Measurements from ENCODE around the gene LRRK1.
A peak's percentile ranks its signal among the peaks of the same experiment; 100 is the strongest.

Gene LRRK1, protein sequence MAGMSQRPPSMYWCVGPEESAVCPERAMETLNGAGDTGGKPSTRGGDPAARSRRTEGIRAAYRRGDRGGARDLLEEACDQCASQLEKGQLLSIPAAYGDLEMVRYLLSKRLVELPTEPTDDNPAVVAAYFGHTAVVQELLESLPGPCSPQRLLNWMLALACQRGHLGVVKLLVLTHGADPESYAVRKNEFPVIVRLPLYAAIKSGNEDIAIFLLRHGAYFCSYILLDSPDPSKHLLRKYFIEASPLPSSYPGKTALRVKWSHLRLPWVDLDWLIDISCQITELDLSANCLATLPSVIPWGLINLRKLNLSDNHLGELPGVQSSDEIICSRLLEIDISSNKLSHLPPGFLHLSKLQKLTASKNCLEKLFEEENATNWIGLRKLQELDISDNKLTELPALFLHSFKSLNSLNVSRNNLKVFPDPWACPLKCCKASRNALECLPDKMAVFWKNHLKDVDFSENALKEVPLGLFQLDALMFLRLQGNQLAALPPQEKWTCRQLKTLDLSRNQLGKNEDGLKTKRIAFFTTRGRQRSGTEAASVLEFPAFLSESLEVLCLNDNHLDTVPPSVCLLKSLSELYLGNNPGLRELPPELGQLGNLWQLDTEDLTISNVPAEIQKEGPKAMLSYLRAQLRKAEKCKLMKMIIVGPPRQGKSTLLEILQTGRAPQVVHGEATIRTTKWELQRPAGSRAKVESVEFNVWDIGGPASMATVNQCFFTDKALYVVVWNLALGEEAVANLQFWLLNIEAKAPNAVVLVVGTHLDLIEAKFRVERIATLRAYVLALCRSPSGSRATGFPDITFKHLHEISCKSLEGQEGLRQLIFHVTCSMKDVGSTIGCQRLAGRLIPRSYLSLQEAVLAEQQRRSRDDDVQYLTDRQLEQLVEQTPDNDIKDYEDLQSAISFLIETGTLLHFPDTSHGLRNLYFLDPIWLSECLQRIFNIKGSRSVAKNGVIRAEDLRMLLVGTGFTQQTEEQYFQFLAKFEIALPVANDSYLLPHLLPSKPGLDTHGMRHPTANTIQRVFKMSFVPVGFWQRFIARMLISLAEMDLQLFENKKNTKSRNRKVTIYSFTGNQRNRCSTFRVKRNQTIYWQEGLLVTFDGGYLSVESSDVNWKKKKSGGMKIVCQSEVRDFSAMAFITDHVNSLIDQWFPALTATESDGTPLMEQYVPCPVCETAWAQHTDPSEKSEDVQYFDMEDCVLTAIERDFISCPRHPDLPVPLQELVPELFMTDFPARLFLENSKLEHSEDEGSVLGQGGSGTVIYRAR (N-terminal part only)

DNA sequence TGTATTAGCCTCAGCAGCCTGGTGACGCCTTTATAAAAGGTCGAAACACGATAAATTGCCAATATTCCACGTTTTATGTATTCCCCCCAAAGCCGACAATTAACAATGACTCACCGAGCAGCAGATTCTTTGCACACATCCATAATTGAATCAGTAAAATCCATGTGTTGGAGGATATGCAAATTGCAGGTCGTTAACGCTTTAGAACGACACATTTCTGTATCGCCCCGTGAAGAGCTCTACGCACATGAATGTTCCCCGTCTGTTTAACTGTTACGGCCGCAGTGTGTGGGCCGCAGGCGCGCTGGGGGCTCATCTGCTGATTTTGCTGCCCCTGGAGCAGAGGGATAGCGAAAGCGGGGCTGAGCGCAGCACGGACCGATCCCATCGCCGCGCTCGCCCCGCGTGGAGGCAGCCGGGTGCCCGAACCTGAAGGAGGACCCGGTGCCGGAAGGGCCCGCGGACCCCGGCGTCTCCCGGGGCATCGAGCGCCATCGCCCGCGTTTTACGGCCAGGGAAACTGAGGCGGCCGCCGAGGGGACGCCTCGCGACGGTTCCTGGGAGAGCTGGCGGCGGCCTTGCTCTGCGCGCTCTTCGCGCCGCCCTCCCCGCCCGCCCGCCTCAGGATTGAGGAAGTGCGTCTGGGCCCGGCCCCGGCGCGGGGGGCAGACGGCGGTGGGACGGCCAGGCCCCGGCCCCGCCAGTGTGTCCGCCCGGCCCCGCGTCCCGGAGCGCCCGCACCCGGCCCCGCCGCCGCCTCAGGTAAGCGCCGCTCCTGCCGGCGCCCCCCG is at the start of gene LRRK1:
Gene LRRK1 (plus strand): TSS at position 668 of the 791 bp plus-strand sequence. CDS start 5,276 bp downstream, outside the sequence.
- Histone ChIP-seq H3K36me3 (no peaks in the 10 kb centered on the region), H3K4me3 (peak within 1 kb of the TSS; percentile 75), H3K9ac (peak within 1 kb of the TSS; percentile 71), H3K27ac (peak within 1 kb of the TSS; percentile 65), H3K9me3 (no peaks in the 10 kb centered on the region), H3K4me1 (peaks cover 37% of the 10 kb centered on the region), H4K20me1 (peaks cover 22% of the 10 kb centered on the region; the same call in 1 of the 2 replicates), H3K27me3 (peaks cover 78% of the 10 kb centered on the region), H3K4me2 (peak within 1 kb of the TSS; percentile 86)
- TF ChIP-seq Cebpa-rat (IDR thresholded peaks at IDR 0.05) = no peak

DNA sequence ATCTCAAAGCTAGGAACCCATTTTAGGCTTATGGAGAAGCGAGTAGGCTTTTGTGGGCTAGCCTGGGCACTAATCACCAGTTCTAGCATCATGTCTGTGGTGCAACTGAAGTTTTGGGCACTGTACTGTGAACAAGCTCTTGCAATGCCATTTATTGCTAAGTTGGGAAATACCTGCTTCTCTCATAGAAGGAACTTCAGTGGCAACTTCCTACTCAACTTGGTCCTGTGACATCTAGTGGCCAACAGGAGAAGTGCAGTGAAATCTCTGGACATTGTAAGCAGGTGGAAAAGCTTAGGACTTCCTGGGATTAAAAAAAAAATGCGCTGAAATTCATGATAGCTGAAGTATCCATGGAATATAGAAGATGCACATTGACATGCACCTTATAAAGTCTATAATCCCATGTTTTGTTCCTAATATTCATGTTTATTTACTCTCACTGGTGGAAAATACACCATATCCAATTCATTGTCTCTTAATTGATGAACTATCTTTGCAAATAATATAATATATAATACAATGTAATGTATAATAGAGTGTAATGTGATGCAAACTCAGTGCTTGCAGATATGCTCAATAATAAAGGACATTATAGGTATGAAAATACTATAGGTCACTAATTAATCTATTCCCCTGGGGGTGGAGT is 46.0 kb upstream of the LRRK1 start:
- Histone ChIP-seq H3K4me2 (no peak overlapping the region), H3K27me3 (peaks cover 29% of the 10 kb centered on the region), H3K36me3 (no peaks in the 10 kb centered on the region), H3K4me3 (no peak overlapping the region), H3K9me3 (peaks cover 11% of the 10 kb centered on the region), H3K9ac (no peak overlapping the region), H4K20me1 (no peaks in the 10 kb centered on the region), H3K4me1 (no peaks in the 10 kb centered on the region), H3K27ac (no peak overlapping the region)
- TF ChIP-seq Cebpa-rat (IDR thresholded peaks at IDR 0.05) = peak; percentile 67

DNA sequence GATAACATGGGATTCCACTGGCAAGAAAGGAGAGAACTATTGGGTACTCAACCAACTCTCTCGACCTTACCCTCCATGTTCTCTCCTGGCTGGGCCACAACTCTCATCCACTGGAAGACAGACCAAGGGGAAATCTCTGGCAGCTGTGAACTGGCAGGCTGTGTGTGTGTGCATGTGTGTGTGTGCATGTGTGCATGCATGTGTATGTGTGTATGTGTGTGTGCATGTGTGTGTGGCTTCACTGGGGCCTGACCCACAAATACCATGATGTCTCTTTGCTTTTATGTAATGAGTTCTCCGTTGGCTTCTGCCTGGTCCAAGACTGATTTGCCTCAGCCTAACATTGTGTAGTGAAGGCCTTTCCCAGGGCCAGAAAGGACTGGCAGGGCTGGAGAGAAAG is 43.7 kb upstream of the LRRK1 start:
- H3K27me3 ChIP-seq = peaks cover 52% of the 10 kb centered on the region
- no peaks in the 10 kb centered on the region for H3K36me3 ChIP-seq
- no peak overlapping the region for H3K4me3 ChIP-seq
- no peak overlapping the region for H3K27ac ChIP-seq
- 0 out of 2 replicates have a peak, but pooled peaks cover 5% of the 10 kb centered on the region for H3K4me1 ChIP-seq
- peaks cover 16% of the 10 kb centered on the region for H3K9me3 ChIP-seq
- H4K20me1 ChIP-seq = peaks cover 18% of the 10 kb centered on the region; the same call in 1 of the 2 replicates
- no peak overlapping the region for H3K4me2 ChIP-seq
- TF ChIP-seq Cebpa-rat (IDR thresholded peaks at IDR 0.05) = no peak
- H3K9ac ChIP-seq = no peak overlapping the region

DNA sequence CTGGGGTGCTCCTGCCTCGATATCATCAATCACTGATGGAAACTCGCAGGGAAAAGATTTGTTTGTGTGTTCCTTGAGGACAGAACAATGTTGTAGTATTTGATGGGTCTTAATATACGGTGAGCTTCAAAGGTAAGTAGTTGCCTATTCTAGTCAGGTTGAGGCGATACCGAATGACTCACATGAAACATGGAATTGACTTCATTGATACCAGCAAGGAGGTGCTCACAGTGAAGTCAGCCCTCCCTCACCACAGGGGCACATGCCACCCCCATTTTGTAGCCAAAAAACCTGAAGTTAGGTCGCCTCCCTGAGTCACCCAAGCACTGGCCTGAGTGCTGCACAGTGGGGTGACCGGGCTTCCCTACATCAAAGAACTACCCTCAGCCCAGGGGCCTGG is 43.2 kb upstream of the LRRK1 start:
- H3K4me3 ChIP-seq = no peak overlapping the region
- H3K9ac ChIP-seq = no peak overlapping the region
- 0 out of 2 replicates have a peak, but pooled peaks cover 5% of the 10 kb centered on the region for H3K4me1 ChIP-seq
- H3K27ac ChIP-seq = no peak overlapping the region
- peaks cover 57% of the 10 kb centered on the region for H3K27me3 ChIP-seq
- no peak for TF ChIP-seq Cebpa-rat (IDR thresholded peaks at IDR 0.05)
- H4K20me1 ChIP-seq = peaks cover 22% of the 10 kb centered on the region; the same call in 1 of the 2 replicates
- no peak overlapping the region for H3K4me2 ChIP-seq
- H3K9me3 ChIP-seq = peaks cover 16% of the 10 kb centered on the region
- no peaks in the 10 kb centered on the region for H3K36me3 ChIP-seq

DNA sequence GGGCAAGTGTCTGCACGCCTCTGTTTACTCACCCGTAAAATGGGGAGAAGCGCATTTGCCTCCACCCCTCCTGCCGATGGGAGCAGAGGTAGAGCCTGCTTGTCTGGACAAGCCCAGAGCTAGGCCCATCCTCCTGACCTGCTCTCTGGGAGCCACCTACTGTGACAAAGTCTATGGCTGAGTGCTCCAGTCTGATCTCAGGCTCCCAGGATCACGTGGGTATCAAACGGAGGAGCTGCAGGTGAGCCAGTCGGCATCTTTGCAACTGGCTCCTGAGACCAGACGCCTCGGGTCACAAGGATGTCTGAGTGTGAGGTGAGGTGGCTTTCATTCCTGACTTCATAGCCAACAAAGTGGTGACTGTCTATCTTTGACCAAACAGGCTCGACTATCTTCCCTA is 41.6 kb upstream of the LRRK1 start:
- no peak overlapping the region for H3K27ac ChIP-seq
- H3K9ac ChIP-seq = no peak overlapping the region

DNA sequence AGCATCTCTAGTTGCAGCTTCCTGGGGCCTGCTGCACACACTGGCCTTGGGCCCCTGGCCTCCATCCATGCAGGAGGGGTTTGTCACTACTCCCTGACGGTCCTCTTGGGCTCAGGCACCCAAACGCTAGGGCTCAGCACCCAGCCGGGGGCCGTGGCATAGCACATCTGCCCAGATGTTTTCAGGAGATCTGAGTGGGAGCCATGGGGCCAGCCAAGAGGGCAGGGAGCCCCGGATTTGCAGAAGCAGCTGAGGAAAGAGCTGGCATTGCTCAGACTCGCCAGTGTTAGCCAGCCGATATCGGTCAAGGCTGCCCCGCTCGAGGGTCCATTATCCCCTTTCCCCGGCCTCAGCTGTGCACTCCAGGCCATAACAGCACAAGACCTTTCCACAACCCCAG is 41.0 kb upstream of the LRRK1 start:
- Histone ChIP-seq H3K27ac (no peak overlapping the region), H3K9me3 (peaks cover 16% of the 10 kb centered on the region), H3K4me3 (no peak overlapping the region), H3K27me3 (peaks cover 78% of the 10 kb centered on the region), H3K9ac (no peak overlapping the region), H3K4me2 (no peak overlapping the region), H3K36me3 (no peaks in the 10 kb centered on the region), H3K4me1 (0 out of 2 replicates have a peak, but pooled peaks cover 5% of the 10 kb centered on the region), H4K20me1 (peaks cover 38% of the 10 kb centered on the region; the same call in 1 of the 2 replicates)
- no peak for TF ChIP-seq Cebpa-rat (IDR thresholded peaks at IDR 0.05)

More for the DNA sequence above, 41.6 kb upstream of the LRRK1 start:
- H3K27me3 ChIP-seq = peaks cover 73% of the 10 kb centered on the region
- no peak overlapping the region for H3K4me2 ChIP-seq
- no peak for TF ChIP-seq Cebpa-rat (IDR thresholded peaks at IDR 0.05)
- peaks cover 37% of the 10 kb centered on the region; the same call in 1 of the 2 replicates for H4K20me1 ChIP-seq
- no peak overlapping the region for H3K4me3 ChIP-seq
- no peaks in the 10 kb centered on the region for H3K36me3 ChIP-seq
- H3K4me1 ChIP-seq = 0 out of 2 replicates have a peak, but pooled peaks cover 5% of the 10 kb centered on the region
- peaks cover 16% of the 10 kb centered on the region for H3K9me3 ChIP-seq

DNA sequence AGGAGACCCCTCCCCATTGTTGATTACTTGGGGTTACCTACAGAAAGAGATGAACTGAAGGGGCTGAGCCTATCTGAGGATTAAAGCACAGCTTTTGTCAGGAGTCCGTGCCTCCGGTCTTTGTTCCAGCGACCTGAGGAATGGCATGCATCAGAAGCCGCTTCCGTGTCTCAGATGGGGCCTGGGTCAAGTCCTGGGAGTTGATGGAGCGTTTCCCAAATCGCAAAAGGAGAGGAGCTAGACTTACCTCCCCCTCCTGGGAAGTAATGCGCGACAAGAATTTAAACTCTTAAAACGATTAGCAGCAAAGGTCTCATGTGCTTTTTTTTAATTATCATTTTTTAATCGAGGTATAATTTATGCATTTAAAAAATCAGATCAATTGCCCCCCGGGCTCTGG is 40.5 kb upstream of the LRRK1 start:
- Histone ChIP-seq H3K4me3 (peak overlapping the region; percentile 48), H3K4me2 (peak overlapping the region; percentile 59), H3K9ac (no peak overlapping the region), H3K36me3 (no peaks in the 10 kb centered on the region), H4K20me1 (peaks cover 38% of the 10 kb centered on the region; the same call in 1 of the 2 replicates), H3K9me3 (peaks cover 16% of the 10 kb centered on the region), H3K4me1 (0 out of 2 replicates have a peak, but pooled peaks cover 5% of the 10 kb centered on the region), H3K27me3 (peaks cover 84% of the 10 kb centered on the region), H3K27ac (no peak overlapping the region)
- TF ChIP-seq Cebpa-rat (IDR thresholded peaks at IDR 0.05) = no peak

DNA sequence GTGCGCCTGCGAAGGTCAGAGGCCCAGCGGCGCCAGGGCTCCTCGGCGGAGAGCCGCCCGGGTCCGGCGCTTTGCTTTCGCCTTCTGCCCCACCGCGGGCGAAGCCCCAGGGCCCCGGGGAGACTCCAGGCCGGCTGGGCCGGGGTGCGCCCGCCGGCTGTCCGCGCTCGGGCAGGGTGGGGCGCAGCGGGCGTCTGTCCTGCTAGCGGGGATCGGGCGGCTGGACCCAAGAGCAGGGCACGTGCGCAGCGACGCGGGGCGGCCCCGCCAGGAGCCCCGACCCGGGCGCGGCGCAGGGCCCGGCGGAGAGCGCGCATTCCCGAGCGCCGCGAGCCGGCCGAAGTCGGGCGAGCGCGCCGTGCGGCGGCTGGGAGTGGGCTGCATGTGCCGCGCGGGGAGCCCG is 40.1 kb upstream of the LRRK1 start:
- Histone ChIP-seq H3K4me3 (peak overlapping the region; percentile 48), H3K9ac (no peak overlapping the region), H3K27me3 (peaks cover 88% of the 10 kb centered on the region), H3K4me1 (0 out of 2 replicates have a peak, but pooled peaks cover 5% of the 10 kb centered on the region), H3K27ac (no peak overlapping the region), H3K36me3 (no peaks in the 10 kb centered on the region), H3K4me2 (peak overlapping the region; percentile 59), H4K20me1 (peaks cover 38% of the 10 kb centered on the region; the same call in 1 of the 2 replicates), H3K9me3 (peaks cover 16% of the 10 kb centered on the region)
- TF ChIP-seq Cebpa-rat (IDR thresholded peaks at IDR 0.05) = no peak
